HepG2 (cell line): ENCODE measurements around the gene NKX2-2. TPM values are rescaled to one million over a fixed set of nuclear protein-coding genes. Genes with fewer than 3 reads are reported as not detected.

ENCODE experiments used
- ATAC-seq: fragments of 200-7000 bp; cut with Tn5 transposase; 3 replicates; pipeline ENCODE4 v1.9.1; 2020; ENCODE audit warnings: mild to moderate bottlenecking, moderate library complexity
- BruUV-seq: library from RNA; stranded (reverse); fragments of 400-500 nt; replicated peaks from 2 replicates; lab custom pipeline; 2021; lab: Mats Ljungman, UMichigan
- CTCF ChIA-PET: fragments of 300-600 bp; formaldehyde crosslinking; extraction: SDS; loops from one replicate; lab custom pipeline; 2021; ENCODE audit warnings: low total read pairs, inconsistent platforms, low intra/inter-chr PET ratio; lab: Yijun Ruan, JAX
- POLR2A ChIA-PET: fragments of 350-600 bp; sonication (Branson Sonifier 250); formaldehyde crosslinking; loops from one replicate; lab custom pipeline; 2020; ENCODE audit warnings: antibody characterized with exemption, inconsistent platforms; lab: Yijun Ruan, JAX
- DNase-seq: peaks from one replicate; pipeline ENCODE4 v3.0.0-alpha.2; 2015; ENCODE audit warnings: low spot score
- FAIRE-seq: peaks from 3 replicates; lab custom pipeline; 2011; peaks lifted over from hg19 to GRCh38; lab: Jason Lieb, UNC
- H2AFZ ChIP-seq: one replicate; pipeline ENCODE4 v1.6.1; 2011; ENCODE audit warnings: low read length, inconsistent platforms
- H3K27ac ChIP-seq: fragments of 300-600 bp; 3 replicates; pipeline ENCODE4 v1.8.0; 2011; ENCODE audit warnings: mixed run types, mild to moderate bottlenecking, mixed read lengths, low read length, inconsistent platforms; ENCODE audit not compliant: insufficient read depth; ENCODE audit errors: extremely low read length
- H3K27me3 ChIP-seq, 2 experiments: fragments of 200-600 bp in 1 of 2; 2 replicates in 1 of 2; 3 replicates in 1 of 2; pipeline versions ENCODE4 v1.6.0 to v1.8.0; 2011; ENCODE audit warnings: low read length in 2 of 2, mild to moderate bottlenecking in 2 of 2, moderate library complexity in 2 of 2, inconsistent platforms in 1 of 2; ENCODE audit not compliant: insufficient read depth in 2 of 2, control insufficient read depth in 1 of 2
- H3K36me3 ChIP-seq, 2 experiments: fragments of 200-600 bp in 1 of 2; replicated peaks in 1 of 2; 2 replicates in 1 of 2; 3 replicates in 1 of 2; pipeline versions ENCODE4 v1.5.1 to v1.8.0; 2011; ENCODE audit warnings: low read length in 2 of 2, inconsistent platforms in 1 of 2; ENCODE audit not compliant: insufficient read depth in 2 of 2, control insufficient read depth in 1 of 2
- H3K4me1 ChIP-seq: 2 replicates; pipeline ENCODE4 v1.5.1; 2012; ENCODE audit warnings: low read length, inconsistent platforms; ENCODE audit not compliant: insufficient read depth
- H3K4me2 ChIP-seq: 2 replicates; pipeline ENCODE4 v1.6.0; 2011; ENCODE audit warnings: low read depth, low read length, inconsistent platforms
- H3K4me3 ChIP-seq, 3 experiments: fragments of 200-600 bp in 1 of 3; sonication (generic), shearing (Covaris generic) in 1 of 3; replicated peaks in 1 of 3; 2 replicates each; pipeline ENCODE4 v1.5.1; 2011 to 2016; ENCODE audit warnings: low read length in 3 of 3, inconsistent platforms in 2 of 3, low read depth in 2 of 3, mild to moderate bottlenecking in 2 of 3, control low read depth in 1 of 3, mixed read lengths in 1 of 3; ENCODE audit not compliant: insufficient read depth in 1 of 3
- H3K79me2 ChIP-seq: one replicate; pipeline ENCODE4 v1.6.1; 2011; ENCODE audit warnings: low read length, inconsistent platforms; ENCODE audit not compliant: insufficient read depth
- H3K9ac ChIP-seq: 2 replicates; pipeline ENCODE4 v1.6.0; 2011; ENCODE audit warnings: mild to moderate bottlenecking, low read depth, low read length, inconsistent platforms; ENCODE audit not compliant: insufficient read depth
- H3K9me3 ChIP-seq: 2 replicates; pipeline ENCODE4 v1.5.1; 2012; ENCODE audit warnings: mild to moderate bottlenecking, low read length
- H4K20me1 ChIP-seq: 2 replicates; pipeline ENCODE4 v1.6.0; 2011; ENCODE audit warnings: inconsistent platforms, mild to moderate bottlenecking, low read length, moderate library complexity; ENCODE audit not compliant: insufficient read depth
- BCL3 ChIP-seq: sonication (generic); formaldehyde crosslinking; IDR thresholded peaks from 2 replicates; pipeline ENCODE4 v1.5.1; 2020; ENCODE audit warnings: mild to moderate bottlenecking, missing genetic modification reagents, moderate library complexity
- CAMTA2 ChIP-seq: sonication (generic); formaldehyde crosslinking; IDR thresholded peaks from 2 replicates; pipeline ENCODE4 v1.4.0; 2020; ENCODE audit warnings: mild to moderate bottlenecking, missing genetic modification reagents, borderline replicate concordance
- CENPX ChIP-seq: sonication (generic); formaldehyde crosslinking; IDR thresholded peaks from 2 replicates; pipeline ENCODE4 v1.9.0; 2021; ENCODE audit warnings: mild to moderate bottlenecking, missing genetic modification reagents, moderate library complexity
- FOXC1 ChIP-seq: sonication (generic); formaldehyde crosslinking; IDR thresholded peaks from 2 replicates; pipeline ENCODE4 v1.8.0; 2022; ENCODE audit warnings: mild to moderate bottlenecking, missing genetic modification reagents, borderline replicate concordance
- FOXP4 ChIP-seq: sonication (generic); formaldehyde crosslinking; IDR thresholded peaks from 2 replicates; pipeline ENCODE4 v1.4.0; 2020; ENCODE audit warnings: missing genetic modification reagents
- JUNB ChIP-seq: sonication (generic); formaldehyde crosslinking; IDR thresholded peaks from 2 replicates; pipeline ENCODE4 v1.8.0; 2022; ENCODE audit warnings: missing genetic modification reagents, mild to moderate bottlenecking, borderline replicate concordance
- NFE2 ChIP-seq: sonication (generic); formaldehyde crosslinking; IDR thresholded peaks from 2 replicates; pipeline ENCODE4 v1.4.0; 2020; ENCODE audit warnings: missing genetic modification reagents
- NR0B2 ChIP-seq: sonication (generic); formaldehyde crosslinking; IDR thresholded peaks from 2 replicates; pipeline ENCODE4 v1.4.0; 2020; ENCODE audit warnings: mild to moderate bottlenecking, missing genetic modification reagents
- PBX3 ChIP-seq: sonication (generic); formaldehyde crosslinking; IDR thresholded peaks from 2 replicates; pipeline ENCODE4 v1.8.1; 2023; ENCODE audit warnings: missing genetic modification reagents, inconsistent platforms, borderline replicate concordance
- ZFP62 ChIP-seq: sonication (generic); formaldehyde crosslinking; IDR thresholded peaks from 2 replicates; pipeline ENCODE4 v1.4.0; 2020; ENCODE audit warnings: missing genetic modification reagents
- ZGPAT ChIP-seq: IDR thresholded peaks from 2 replicates; pipeline ENCODE4 v1.6.1; 2016; ENCODE audit warnings: mild to moderate bottlenecking
- ZNF567 ChIP-seq: sonication (generic); formaldehyde crosslinking; IDR thresholded peaks from 2 replicates; pipeline ENCODE4 v1.8.1; 2023; ENCODE audit warnings: mild to moderate bottlenecking, missing genetic modification reagents, borderline replicate concordance
- ZNF629 ChIP-seq: sonication (generic); formaldehyde crosslinking; conservative IDR thresholded peaks from 2 replicates; pipeline ENCODE4 v1.5.0; 2020; ENCODE audit warnings: missing genetic modification reagents
- ZNF670 ChIP-seq: sonication (generic); formaldehyde crosslinking; IDR thresholded peaks from 2 replicates; pipeline ENCODE4 v1.8.0; 2022; ENCODE audit warnings: mild to moderate bottlenecking, missing genetic modification reagents, borderline replicate concordance
- ZSCAN5A ChIP-seq: sonication (generic); formaldehyde crosslinking; IDR thresholded peaks from 2 replicates; pipeline ENCODE4 v1.8.0; 2022; ENCODE audit warnings: mild to moderate bottlenecking, missing genetic modification reagents, borderline replicate concordance
- WGBS: methylation state at CpG from one replicate; pipeline ENCODE4 v1.1.6; 2017; ENCODE audit warnings: low lambda C conversion rate; 5-methylcytosine and 5-hydroxymethylcytosine counted together
- in situ Hi-C: cut with HindIII; loops from 2 replicates; pipeline ENCODE4 v1.10.0; 2017; ENCODE audit warnings: low pct_unique_long_range_greater_than_20kb; ENCODE audit not compliant: extremely low pct_ligation_motif_present
- intact Hi-C: fragments of 100-400 bp; cut with micrococcal nuclease; formaldehyde crosslinking; loops from one replicate; pipeline ENCODE4 v1.10.0; 2022; ENCODE audit not compliant: unreplicated experiment
- polyA plus RNA-seq, 8 experiments: library from polyadenylated mRNA; depleted of rRNA in 3 of 8; stranded (reverse) in 7 of 8; unstranded in 1 of 8; fragments of >200 nt; fragmentation: Illumina TruSeq in 4 of 8; extraction: Trizol in 4 of 8; gene quantifications; 2 replicates each; pipeline versions ENCODE4 v1.2.1 to v1.2.3, GENCODE V29; 2011 to 2016; ENCODE audit warnings: low read depth in 4 of 8, missing spikeins in 1 of 8, mixed read lengths in 1 of 8; ENCODE audit not compliant: insufficient read depth in 1 of 8
- total RNA-seq, 5 experiments: library from RNA; depleted of rRNA; stranded (reverse); fragments of >200 nt; fragmentation: Illumina TruSeq; extraction: Trizol; gene quantifications; 2 replicates each; pipeline ENCODE4 v1.2.3, GENCODE V29; 2016; ENCODE audit warnings: low read depth in 1 of 5

NKX2-2 gene
- total and polyA plus RNA-seq, 2 of the 13 experiments (the other 11 are each of a cell fraction or from before 2014, with no cell fraction given): not detected

- Histone ChIP-seq H4K20me1 (no peaks in the 10 kb centered on the region; the same call in 1 of the 2 replicates), H3K4me1 (peaks cover 11% of the 10 kb centered on the region), H3K27me3 (peaks cover 37 to 94% of the 10 kb centered on the region in 2 experiments), H2AFZ (no peak overlapping the region), H3K27ac (no peak overlapping the region), H3K4me3 (no peak overlapping the region), H3K9me3 (no peaks in the 10 kb centered on the region), H3K79me2 (no peaks in the 10 kb centered on the region), H3K4me2 (no peak overlapping the region), H3K9ac (no peak overlapping the region), H3K36me3 (no peaks in the 10 kb centered on the region)
- POLR2A ChIA-PET: no interaction called here
- no peak for DNase-seq
- no peak for FAIRE-seq
- CTCF ChIA-PET: no interaction called here
- 60% methylated on average over 59 of the region's 61 CpGs for WGBS
- in situ Hi-C loops (no loop called here), intact Hi-C loops (no loop called here)
- BruUV-seq: no TSS peak
- no peak for ATAC-seq
- TF ChIP-seq ZGPAT: no peak
- no peak for TF ChIP-seq FOXP4 (CRISPR knock-in tag)
- TF ChIP-seq ZFP62 (CRISPR knock-in tag): no peak
- no peak for TF ChIP-seq FOXC1 (CRISPR knock-in tag)
- TF ChIP-seq ZNF629 (CRISPR knock-in tag): no peak
- no peak for TF ChIP-seq ZNF670
- TF ChIP-seq ZSCAN5A (CRISPR knock-in tag): no peak
- no peak for TF ChIP-seq PBX3 (CRISPR knock-in tag)
- TF ChIP-seq JUNB (CRISPR knock-in tag): no peak
- TF ChIP-seq NR0B2 (CRISPR knock-in tag): no peak
- TF ChIP-seq NFE2: no peak
- TF ChIP-seq CENPX (CRISPR knock-in tag): no peak
- no peak for TF ChIP-seq BCL3 (CRISPR knock-in tag)
- no peak for TF ChIP-seq ZNF567
- TF ChIP-seq CAMTA2 (CRISPR knock-in tag): no peak
Observed at GRCh38 chr20:21515300-21516179, 1.7 kb upstream of the NKX2-2 start.
